GM18867 (cell line): ENCODE results near the gene PCDH19.
"Not testable (repeated sequence)": the region's sequence is repeated elsewhere in the genome, so short reads cannot be mapped to it uniquely, and the experiment has no call there.

ENCODE experiments used
- ATAC-seq: cut with Tn5 transposase; IDR thresholded peaks from one replicate; pipeline ENCODE4 v1.9.1; 2021; ENCODE audit warnings: mild to moderate bottlenecking, moderate library complexity; ENCODE audit not compliant: unreplicated experiment

PCDH19 gene, protein sequence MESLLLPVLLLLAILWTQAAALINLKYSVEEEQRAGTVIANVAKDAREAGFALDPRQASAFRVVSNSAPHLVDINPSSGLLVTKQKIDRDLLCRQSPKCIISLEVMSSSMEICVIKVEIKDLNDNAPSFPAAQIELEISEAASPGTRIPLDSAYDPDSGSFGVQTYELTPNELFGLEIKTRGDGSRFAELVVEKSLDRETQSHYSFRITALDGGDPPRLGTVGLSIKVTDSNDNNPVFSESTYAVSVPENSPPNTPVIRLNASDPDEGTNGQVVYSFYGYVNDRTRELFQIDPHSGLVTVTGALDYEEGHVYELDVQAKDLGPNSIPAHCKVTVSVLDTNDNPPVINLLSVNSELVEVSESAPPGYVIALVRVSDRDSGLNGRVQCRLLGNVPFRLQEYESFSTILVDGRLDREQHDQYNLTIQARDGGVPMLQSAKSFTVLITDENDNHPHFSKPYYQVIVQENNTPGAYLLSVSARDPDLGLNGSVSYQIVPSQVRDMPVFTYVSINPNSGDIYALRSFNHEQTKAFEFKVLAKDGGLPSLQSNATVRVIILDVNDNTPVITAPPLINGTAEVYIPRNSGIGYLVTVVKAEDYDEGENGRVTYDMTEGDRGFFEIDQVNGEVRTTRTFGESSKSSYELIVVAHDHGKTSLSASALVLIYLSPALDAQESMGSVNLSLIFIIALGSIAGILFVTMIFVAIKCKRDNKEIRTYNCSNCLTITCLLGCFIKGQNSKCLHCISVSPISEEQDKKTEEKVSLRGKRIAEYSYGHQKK (N-terminal part only)

DNA sequence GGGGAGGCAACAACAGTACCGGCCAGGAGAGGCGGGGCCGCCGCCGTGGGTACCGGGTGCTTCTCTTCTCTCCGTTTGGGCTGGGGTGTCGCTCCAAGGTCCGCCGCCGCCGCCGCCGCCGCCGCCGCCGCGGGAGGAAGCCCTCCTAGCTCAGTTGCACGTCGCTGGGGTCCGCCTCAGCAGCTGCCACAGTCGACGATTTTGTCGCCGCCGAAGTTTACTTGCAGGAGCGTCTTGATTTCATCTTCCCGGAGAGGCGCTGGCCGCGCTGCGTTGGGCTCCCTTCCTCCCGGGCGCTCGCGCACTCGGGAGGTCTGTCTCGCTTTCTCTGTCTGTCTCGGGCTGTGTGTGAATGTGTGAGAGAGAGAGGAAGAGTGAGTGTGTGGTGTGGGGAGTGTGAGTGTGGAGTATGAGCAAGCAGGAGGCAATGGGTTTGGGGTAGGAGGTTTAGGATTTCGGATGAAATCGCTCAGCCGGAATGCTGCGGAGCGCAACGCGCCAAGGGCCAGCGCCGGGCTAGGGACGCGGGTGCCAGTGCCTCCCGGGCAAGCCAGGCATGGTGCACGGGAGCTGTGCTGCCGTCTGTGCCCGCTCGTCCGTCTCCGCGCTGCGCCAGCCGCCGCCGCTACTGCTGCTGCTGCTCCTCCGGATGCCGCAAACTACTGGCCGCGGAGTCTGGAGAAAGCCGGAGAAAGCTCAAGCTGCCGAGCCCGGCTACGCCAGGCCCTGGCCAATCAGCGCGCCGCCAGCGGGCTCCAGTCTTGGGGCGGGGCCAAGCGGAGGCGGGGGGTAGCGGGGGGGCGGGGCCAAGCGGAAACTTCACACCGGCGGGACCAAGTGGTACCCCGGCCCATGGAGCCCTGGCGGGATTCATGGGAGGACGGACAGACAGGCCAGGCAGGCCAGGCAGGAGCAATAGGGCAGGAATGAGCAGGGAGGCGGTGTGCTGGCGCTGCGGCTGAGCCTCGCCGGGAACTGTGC is at the start of gene PCDH19:
TSS of gene PCDH19 (minus strand) at position 664 of the 981 bp plus-strand sequence. CDS start 1,676 bp downstream, outside the sequence.
- no peak for ATAC-seq

DNA sequence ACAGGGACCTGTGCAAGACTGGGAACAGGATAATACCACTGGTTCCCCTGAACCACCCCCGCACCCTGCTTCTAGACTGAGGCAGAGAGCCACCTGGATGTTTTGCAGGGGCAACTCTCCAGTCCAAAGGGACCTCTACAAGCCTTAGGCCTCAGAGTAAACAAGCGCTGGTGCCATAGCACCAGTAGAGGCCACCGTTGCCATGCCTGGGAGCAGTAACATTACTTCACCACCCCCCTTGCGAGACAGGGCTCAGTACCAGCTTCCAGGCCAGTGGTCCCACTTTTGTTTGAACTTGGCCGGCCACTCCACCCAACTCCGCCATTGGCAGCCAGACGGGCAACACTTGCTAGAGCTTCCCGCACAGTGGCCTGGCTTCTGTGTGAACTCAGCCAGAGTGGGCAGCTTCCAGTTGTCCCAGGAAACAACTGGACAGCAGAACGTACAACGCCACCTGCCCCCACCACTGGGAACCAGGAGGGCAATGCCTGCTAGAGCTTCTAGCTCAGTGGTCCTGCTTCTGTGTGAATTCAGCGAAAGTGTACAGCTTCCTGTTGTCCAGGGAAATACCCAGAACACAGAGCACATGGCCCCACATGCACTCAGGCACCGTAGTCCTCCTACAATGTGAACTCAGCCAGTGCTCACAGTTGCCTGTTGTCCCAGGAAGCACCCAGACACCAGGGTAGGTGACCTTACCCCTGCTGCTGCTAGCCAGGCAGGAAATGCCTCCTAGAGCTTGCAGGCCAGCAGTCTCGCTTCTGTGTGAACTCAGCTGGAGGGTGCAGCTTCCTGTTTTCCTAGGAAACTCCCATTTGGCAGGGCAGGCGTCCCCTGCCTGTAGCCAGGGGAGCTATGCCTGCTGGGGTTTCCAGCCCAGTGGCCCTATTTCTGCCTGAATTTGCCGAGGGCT is 39.9 kb upstream of the PCDH19 start:
- no peak for ATAC-seq

DNA sequence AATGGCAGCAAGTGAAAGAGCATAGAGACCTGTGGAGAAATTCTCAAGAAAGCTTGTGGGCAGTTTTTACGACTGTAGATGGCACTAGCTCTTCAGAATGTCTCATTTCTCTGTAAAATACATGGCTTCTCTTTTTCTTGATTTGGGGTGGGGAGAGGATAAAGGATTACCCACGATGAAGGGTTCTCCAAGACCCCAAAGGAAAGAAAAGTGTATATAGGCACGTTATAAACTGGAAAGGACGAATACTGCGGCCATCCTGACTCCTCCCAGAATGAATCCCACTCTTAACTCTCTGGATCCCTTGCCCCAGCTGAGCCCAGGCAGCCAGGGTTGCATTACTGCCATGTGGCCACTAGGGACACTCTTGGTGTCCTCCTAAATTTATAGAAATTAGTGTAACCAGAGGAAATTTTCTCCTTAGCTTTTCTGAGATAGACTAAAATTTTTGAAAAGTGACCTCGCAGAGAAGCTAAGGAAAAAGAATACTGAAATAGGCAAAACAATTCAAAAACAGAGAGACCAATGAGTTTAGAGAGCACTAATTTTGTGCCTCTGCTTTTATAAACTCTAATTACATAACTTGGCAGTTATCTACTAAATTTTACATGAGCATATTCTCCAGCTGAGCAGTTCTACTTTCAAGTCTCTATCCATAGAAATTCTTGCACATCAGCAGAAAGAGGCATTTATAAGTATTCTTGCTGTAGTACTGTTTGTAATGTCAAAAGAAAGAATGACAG is 37.8 kb upstream of the PCDH19 start:
- no peak for ATAC-seq

DNA sequence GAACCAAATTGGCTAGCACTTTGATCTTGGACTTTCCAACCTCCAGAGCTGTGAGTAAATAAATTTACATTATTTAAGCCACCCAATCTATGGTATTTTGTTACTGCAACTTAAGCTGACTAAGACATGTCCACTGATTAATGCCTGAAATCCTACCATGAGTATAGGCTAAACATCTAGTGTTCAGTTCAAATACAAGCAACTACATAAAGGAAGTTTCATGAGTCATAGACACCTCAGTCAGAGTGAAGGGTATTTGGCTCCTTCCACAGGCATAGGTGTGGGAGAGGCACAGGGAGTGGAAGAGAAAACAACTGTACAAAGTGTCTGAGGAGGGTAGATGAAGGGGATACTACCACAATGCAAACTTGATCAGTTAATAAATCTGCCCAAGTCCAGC is 35.5 kb upstream of the PCDH19 start:
- ATAC-seq: no peak

DNA sequence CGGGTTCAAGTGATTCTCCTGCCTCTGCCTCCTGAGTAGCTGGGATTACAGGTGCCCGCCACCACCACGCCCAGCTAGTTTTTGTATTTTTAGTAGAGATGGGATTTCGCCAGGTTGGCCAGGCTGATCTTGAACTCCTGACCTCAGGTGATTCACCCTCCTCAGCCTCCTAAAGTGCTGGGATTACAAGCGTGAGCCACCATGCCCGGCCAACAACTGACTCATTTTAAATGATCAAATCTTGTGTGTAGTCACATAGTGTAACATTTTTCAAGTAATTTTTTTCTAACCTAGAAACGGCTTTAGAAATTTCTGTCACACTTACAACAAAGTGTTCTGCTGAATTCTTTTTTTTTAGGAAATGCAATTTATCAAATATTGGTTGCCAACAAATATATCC is 31.2 kb upstream of the PCDH19 start:
- not testable (repeated sequence) for ATAC-seq

DNA sequence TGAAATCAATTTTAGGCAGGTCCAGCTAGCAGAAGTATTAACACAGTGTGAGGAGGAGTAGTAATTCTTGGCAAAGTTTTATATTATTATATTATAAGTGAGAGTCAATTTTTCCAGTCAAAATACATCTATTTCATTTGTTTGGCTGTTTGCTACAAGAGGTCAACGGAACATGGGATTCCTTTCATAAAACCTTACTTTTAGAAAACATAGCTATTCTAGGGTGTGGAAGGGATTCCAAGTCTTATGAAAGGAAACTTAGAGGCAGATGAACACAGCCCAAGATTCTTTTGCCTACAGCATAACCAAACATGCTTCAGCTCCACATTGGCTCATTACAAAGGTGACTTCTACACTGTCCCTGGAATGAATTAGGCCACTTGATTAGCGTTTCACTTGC is 29.9 kb upstream of the PCDH19 start:
- no peak for ATAC-seq

DNA sequence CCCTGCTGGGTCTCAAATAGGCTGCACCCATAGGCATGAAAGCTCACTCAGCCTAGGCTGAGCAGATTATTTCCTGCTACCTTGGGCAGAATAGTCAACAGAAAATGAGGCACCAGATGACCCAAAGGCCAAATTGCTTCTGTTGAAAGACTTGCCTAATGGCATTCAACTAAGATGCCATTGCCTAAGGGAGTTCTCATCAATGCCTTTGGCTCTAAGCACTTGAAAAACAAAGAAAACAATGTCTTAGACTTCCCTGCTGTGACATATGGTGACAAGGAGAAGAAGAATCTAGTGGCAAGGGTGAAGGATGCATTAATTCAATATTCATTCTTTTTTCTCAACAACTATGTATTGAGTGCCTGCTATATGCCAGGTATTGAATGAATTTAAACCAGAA is 25.7 kb upstream of the PCDH19 start:
- no peak for ATAC-seq

DNA sequence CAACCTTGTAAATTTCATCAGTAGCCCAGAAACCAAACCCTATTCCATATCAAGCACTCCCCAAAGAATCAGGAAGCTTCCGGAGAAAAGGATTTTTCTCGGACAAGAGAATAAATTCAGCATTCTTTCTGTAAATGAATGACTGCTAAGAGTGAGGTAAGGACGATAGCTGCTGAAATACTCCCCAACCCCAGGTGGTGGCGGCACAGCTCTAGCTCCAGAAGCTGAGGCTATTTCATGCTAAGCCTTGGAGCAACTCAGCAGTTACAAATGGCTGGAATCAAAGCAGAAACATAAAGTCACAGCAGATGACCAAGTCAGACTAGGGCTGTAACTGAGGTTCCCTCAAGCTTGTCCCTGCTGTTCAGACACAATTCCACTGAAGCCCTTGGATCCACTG is 13.9 kb upstream of the PCDH19 start:
- ATAC-seq: no peak

DNA sequence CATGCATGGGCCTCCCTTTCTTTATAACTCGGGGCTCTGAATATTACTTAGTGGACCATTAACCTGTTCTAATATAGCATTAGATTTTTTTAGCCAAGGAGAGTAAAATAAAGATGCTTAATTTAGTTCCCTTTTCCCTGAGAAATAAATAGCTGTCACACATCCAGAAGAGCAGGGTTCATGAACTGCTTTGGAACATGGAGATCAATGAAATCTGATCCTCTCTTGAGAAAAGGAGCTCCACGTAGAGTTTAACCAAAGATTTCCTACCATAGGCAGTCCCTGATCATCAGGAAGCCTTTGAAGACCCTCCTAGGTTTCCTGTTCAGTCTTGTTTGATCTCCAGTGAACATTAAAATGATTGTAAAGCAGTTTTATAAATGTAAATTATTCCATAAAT is 8.5 kb upstream of the PCDH19 start:
- no peak for ATAC-seq

DNA sequence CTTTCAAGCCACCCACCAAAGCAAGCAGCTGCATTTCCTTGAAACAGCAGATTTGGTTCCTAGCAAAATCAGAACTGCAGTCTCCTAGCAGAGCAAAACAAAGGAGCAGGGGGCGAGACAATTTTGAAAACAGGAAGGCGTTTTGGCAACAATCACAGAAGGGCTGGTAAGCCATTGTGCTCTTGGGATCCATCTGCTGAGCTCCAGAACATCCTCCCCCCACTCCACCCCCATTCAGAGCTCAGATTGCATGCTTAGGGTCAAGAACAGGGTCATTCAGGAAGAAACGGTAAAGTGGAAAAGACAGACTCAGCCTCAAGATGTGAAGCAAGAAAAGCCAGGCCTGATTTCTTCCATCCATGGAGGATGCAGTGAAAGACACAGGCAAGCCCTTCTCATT is 7.6 kb upstream of the PCDH19 start:
- ATAC-seq: no peak

DNA sequence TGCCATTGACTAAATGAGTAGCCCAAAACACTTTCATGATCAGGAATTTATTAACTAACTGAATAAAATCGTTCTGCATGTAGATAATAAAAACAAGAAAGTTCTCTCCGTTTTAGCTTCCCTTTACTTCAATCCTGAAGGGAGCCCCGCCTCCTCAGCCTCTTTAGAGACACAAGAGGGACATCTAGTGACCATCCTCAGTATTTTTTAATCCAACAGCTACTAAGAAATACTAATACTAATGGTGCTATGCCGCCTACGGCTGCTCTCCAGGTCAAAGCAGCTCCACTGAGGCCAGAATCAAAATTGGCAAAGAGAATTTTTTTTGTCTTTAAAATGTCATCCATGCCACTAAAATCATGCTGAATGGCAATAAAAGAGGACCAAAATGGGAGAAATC is 3.2 kb upstream of the PCDH19 start:
- peak; percentile 86 for ATAC-seq

DNA sequence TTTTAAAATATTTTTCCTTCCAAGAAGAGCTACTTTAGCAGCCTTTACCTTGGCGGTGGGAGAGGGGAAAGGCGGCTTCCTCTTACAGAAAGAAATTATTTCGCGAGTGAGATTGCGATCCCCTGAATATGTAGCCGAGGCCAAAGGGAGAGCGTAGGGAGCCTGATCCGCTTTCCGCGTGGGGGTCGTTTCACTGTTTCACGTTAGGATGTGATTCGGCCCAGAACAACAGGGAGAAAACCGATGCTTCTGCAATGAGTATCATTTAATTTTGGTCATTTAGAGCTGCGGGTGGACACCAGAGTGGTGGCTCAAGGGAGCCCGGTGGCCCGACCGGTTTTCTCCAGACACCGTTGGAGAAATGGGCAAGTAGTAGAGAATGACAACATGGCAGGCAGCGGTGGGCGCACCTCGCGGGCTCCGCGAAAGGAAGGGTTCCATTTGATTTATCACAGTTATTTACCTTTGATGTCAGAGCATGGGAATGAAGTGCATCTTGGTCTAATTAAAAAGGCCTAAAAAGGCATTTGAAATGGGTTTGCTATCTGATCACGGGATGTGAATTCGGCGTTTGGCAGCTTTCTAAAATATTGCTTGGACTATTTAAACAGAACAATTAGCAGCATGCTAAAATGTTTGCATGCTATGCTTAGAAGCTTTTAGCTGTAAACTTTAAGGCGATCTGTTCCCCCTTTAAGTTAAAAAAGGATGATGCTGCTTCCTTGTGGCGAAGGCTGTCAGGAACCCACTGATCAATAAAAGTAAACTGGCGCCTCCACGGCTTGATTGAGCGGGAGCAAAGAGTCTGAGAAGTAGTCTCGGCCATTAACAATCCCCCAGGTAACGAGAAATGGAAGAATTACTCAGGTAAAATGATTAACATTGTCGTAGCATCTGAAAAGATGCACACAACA is 2.0 kb upstream of the PCDH19 start:
- no peak for ATAC-seq

DNA sequence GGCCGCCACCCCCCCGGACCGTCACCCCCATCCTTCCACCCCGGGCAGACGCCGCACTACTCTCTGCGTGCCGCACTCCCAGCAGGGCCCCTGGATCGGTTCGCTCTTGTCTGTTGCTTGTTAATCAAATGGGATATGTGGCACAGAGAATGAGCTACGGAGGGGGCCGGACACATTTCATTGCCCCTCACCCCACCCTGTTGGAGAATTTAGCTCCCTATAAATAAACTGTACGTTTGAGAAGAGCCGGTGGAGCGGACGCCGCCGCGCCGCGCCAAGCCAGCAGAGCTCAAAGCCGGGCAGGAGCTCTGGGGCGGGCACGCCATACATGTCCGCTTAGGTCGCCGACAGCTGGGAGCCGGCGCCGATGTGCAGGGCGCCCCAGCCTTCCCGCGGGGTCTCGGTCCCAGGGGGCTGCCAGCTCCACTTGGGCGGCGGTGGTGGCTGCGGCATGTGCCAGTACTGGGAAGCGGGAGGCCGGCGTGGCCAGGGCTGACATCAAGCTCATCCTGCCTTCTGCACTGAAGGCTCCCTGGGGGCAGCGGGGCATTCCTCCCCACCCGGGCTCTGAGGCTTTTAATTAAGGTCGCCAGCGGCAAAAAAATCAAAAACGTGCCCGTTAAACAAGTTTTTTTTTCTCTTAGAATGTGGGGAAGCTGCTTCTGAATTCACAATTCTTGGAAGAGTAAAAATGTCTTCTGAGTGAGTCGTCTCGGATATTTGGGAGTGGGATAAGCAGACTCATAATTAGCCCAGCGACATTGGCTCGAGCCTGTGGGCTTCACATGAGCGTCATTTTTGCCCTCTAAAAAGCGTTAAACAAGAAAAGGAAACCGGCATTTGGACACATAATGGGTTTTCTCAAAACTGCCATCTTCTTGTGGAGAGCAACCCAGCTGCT is 1.1 kb upstream of the PCDH19 start:
- ATAC-seq: no peak

DNA sequence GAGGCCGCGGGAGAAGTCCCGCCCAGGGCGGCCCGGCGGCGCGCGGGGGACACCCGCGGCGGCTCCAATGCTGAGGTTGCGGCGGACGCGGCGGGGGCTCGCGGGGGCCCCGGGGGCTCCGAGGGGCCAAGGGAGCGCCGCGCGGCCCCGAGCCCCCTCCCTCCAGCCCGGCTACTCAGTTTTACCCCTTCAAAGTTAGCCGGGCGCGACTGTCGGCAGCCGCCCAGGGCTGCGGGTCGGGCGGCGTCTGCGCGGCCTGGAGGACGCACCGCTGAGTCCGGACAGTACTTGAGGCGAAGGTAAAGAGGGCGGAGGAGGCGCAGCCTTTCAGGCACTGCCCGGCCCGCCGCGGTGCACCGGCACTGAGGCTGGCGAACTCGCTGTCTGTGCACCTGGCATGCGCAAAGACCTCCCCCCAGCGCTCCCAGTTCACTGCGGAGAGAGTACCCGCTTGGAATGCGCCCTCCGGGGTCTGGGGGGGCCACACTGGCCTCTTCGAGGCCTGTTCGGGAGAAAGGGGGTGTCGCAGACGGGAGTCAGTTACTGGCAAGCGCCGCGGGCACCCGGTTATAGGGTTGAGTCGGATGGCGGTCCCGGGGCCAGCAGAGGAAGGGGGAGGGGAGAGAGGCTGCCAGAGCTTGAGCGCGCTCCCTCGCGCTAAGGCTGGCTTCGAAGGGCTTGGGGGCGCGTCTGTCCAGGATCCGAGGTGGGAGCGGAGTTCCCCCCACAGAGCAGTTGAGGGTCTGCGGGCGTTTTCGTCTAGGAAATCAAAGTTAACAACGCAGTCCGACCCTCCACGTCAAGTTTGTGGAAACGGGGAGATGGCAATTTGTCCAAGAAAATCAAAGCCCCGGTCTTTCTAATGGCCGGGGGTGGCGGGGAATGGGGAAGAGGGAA is 1.1 kb downstream of the PCDH19 start:
- ATAC-seq: no peak

DNA sequence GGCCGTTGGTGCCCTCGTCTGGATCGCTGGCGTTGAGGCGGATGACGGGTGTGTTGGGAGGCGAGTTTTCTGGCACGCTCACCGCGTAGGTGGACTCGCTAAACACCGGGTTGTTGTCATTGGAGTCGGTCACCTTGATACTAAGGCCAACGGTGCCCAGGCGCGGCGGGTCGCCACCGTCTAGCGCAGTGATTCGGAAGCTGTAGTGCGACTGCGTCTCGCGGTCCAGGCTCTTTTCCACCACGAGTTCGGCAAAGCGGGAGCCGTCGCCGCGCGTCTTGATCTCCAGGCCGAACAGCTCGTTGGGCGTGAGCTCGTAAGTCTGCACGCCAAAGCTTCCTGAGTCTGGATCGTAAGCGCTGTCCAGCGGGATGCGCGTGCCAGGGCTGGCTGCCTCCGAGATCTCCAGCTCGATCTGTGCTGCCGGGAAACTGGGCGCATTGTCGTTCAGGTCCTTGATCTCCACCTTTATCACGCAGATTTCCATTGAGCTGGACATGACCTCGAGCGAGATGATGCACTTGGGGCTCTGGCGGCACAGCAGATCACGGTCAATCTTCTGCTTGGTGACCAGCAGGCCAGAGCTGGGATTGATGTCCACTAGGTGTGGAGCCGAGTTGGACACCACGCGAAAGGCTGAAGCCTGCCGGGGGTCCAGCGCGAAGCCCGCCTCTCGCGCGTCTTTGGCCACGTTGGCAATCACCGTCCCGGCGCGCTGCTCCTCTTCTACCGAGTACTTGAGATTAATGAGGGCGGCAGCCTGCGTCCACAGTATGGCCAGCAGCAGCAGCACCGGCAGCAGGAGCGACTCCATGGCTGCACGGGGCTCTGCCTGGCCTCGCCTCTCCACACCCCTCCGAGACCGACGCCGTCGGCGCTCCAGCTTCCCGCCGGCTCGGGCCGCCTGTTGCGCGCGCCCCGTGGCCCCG is 2.0 kb downstream of the PCDH19 start:
- ATAC-seq: no peak
